HG02884 (cell line): ENCODE data around the gene HP1BP3.
"Not testable (repeated sequence)": the region's sequence is repeated elsewhere in the genome, so short reads cannot be mapped to it uniquely, and the experiment has no call there.

Experiments used
- ATAC-seq: cut with Tn5 transposase; IDR thresholded peaks from one replicate; pipeline ENCODE4 v1.9.1; 2021; ENCODE audit warnings: mild to moderate bottlenecking, moderate library complexity; ENCODE audit not compliant: unreplicated experiment

The HP1BP3 gene, protein sequence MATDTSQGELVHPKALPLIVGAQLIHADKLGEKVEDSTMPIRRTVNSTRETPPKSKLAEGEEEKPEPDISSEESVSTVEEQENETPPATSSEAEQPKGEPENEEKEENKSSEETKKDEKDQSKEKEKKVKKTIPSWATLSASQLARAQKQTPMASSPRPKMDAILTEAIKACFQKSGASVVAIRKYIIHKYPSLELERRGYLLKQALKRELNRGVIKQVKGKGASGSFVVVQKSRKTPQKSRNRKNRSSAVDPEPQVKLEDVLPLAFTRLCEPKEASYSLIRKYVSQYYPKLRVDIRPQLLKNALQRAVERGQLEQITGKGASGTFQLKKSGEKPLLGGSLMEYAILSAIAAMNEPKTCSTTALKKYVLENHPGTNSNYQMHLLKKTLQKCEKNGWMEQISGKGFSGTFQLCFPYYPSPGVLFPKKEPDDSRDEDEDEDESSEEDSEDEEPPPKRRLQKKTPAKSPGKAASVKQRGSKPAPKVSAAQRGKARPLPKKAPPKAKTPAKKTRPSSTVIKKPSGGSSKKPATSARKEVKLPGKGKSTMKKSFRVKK

DNA sequence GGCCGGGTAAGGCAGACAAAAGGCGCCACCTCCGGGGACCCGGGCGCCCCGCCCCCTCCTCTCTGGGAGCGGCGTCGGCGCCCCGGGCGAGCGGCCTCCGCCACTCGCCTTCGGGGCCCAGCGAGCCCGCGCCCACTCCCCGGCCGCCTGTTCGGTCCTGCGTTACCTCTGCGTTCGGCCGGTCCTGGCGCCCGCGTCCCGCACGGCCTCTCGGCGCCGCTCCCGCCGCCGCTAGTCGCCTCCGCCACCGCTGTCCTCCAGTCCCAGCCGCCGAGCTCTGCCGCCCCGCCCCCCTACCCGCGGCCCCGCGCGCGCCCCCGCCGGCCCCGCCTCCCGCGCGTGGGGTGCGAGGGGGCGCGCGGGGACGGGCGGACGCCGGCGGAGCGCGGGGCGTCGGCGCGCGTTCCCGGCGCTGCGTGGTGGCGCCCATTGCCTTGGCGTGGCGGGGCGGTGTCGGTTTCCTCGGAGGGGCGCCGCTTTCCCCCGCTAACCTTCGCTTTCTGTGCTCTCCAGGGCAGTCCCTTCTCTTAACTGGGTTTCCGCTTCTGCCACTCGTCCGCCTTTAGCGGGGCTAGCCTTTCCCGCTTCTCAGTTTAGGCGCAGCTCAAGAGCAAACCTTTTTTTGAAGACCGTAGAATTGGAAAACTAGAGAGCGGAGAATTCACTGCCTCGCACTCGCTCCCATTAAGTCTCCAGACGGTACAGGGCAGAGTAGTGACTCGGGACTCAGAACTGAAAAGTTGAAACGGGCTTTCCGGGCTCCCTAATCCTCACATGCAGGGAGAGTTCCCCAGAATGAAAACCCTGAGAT, at the start of gene HP1BP3:
Gene HP1BP3 (minus strand): TSS at position 279 of the 811 bp plus-strand sequence. CDS start 6,867 bp downstream, outside the sequence.
- ATAC-seq: peak; percentile 47

DNA sequence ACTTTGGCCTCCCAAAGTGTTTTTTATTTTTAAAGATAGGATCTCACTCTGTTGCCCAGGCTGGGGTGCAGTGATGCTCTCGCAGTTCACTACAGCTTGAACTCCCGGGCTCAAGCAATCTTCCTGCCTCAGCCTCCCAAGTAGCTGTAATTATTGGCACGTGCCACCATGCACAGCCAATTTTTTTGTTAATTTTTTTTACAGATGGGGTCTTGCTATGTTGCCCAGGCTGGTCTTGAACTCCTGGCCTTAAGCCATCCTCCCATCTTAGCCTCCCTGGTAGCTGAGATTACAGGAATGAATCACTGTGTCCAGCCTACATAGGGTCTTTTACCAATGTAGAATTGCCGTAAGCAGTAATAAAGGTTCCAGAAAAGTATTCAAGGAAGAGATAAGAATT, 49.1 kb upstream of the HP1BP3 start:
- ATAC-seq: no peak

DNA sequence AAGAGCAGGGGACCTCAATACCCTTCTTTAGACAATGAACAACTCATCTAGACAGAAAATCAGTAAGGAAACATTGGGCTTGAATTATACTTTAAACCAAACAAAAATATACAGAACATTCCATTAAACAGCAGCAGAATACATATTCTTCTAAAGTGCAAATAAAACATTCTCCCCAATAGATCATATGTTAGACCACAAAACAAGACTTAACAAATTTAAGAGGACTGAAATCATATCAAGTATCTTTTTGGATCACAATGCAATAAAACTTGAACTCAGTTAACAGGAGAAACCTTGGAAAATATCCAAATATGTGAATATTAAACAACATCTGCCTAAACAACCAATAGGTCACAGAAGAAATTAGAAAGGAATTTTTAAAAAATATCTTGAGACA, 47.7 kb upstream of the HP1BP3 start:
- ATAC-seq: no peak

DNA sequence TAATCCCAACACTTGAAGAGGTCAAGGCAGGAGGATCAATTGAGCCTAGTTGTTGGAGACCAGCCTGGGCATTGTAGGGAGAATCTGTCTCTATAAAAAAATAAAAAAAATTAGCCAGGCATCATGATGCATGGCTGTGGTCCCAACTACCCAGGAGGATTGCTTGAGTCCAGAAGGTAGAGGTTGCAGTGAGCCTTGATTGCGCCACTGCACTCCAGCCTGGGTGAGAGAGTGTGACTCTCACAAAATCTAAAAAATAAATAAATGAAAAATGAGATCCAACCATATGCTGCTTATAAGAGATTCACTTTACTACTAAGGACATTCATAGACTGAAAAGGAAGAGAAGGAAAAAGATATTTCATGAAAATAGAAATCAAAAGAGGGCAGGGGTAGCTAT, 47.1 kb upstream of the HP1BP3 start:
- ATAC-seq: no peak

DNA sequence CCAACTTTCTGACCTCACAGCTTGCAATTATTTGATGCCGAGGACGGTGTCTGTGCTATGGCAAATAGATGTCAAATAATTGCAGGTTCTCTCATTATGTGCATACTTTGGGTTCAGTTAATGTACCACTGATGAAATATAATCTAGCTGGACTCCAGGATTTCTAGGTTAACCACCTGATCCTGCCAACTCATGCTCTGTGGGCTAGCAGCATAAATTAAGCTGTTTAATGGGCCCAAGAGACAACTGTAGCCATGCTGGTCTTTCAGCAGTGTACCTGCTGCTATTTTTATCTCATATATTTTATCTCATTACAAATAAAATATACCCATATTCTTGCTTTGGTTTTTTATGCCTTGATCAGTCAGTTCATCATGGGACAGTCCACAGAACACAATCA, 43.3 kb upstream of the HP1BP3 start:
- no peak for ATAC-seq

DNA sequence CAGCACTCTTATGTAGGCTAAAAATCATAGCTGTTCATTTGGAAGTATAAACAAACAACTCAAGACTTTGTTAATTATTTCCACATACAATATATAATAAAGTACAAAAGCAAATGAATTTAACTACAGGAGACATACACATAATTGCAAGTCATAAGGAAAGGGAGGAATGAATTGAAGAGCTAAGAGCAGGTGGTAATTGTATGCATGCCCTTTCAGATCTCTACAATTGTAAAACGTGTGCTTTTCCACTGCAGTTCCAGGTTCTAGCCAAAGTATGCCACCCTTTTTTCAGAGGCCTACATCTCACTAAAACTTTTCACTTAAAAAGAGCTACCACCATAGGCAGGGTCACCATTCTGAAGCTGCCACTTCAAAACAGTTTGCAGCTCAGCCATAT, 42.8 kb upstream of the HP1BP3 start:
- no peak for ATAC-seq

DNA sequence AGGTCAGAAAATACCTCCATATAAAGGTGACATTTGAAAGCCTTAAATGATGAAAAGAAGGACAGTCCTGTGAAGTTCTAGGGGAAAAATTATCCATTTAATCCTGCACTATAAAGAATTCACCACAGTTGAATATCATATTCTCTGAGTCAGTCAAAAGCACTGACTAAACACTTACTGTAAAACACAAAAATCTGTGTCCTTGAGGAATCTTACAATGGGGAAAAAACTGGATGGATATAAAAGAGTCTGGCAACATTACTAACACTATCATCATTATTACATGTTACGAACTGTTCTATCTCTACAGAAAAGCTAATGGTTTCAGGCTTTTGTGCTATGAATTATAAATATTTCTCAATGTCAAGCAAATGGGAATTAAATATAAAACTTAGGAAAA, 42.4 kb upstream of the HP1BP3 start:
- ATAC-seq: no peak

DNA sequence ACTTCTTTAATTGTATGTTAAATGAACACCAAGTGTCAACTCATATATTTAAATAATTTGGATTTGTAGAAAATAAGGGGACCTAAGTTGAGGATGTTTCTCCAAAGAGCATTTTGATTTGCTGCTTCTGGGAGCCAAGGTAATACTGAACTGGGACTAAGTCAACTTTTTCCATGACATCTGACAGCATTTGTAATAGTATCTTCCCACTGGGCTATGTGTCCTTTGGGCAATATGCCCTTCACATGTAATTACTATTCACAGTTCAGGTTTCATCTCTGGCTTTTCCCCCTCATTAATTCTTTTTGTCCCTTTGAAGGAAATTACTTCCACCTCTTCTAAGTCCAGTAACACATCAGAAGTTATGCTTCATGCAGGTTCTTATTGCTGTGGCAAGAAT, 36.7 kb upstream of the HP1BP3 start:
- no peak for ATAC-seq

DNA sequence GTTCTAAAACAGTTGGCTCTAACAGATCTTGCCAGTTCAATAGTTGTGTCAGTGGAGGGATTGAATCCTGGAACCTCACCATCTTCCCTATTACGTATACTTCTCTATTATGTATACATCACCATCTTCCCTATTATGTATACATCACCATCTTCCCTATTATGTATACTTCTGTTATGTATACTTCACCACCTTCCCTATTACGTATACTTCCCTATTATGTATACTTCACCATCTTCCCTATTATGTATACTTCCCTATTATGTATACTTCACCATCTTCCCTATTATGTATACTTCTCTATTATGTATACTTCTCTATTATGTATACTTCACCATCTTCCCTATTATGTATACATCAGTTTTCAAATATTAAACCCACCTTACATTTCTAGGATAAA, 34.4 kb upstream of the HP1BP3 start:
- ATAC-seq: no peak

DNA sequence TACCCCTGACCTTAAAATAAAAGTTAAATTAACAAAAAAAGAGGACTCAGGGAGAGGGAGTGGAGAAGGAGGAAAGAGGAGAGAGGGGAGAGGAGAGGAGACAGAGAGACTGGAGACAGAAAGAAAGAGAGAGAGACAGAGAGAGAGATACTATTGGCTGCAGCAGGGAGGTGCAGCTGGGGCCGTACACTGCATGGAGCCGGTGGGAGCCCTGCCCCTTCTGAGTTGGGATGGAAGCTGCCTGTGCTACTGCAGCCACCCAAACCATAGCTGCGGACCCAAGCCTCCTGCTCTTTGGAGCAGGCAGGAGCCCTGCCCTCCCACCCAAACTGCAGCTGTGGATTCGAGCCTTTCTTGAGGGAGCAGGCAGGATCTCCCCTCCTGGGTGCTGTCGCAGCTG, 32.7 kb upstream of the HP1BP3 start:
- no peak for ATAC-seq

DNA sequence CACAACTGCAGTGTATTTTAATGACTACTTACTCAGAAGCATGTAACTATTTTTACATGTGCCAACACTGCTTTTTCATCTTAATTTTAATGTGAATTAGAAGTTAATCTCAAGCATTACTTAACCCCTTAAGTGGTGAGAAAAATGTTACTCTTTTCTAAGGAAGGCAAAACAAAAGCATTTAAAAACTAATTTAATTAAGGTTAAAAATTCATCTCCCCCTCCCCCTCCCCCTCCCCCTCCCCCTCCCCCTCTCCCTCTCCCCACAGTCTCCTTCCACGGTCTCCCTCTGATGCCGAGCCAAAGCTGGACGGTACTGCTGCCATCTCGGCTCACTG, 27.4 kb upstream of the HP1BP3 start:
- no peak for ATAC-seq

DNA sequence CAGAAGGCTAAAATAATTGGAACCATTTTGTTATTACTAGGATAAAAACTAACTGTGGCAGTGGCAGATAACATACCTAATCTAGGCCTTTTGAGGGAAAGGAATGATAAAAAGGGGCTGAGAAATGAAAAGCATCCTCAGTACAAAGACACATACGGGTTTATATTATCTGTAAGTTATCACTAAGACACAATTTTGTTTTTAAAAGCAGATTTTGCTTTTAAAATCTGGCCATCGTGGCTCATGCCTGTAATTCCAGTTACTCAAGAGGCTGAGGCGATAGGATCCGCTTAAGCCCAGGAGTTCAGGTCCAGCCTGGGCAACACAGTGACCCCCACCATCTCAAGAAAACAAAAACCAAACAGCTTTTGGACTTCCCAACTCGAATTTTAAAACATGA, 24.8 kb upstream of the HP1BP3 start:
- ATAC-seq: no peak

DNA sequence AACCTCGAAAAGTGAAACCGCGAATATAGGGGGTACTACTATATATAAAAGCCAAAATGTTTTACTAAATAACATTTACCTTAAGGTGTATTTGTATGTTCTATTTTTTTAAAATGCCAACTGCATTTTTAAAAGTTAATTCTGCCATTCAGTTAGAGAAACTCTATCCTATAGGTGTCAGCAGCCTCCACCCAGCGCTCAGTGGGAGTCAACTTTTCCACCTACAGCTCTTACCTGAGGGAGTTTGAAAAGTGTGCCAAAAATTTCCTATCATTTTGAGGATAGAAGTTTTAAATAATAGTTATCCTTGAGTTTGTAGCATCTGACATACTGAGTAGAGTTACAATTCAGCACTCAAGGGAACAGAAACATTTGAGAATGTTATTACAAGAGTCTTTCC, 6.1 kb upstream of the HP1BP3 start:
- no peak for ATAC-seq

DNA sequence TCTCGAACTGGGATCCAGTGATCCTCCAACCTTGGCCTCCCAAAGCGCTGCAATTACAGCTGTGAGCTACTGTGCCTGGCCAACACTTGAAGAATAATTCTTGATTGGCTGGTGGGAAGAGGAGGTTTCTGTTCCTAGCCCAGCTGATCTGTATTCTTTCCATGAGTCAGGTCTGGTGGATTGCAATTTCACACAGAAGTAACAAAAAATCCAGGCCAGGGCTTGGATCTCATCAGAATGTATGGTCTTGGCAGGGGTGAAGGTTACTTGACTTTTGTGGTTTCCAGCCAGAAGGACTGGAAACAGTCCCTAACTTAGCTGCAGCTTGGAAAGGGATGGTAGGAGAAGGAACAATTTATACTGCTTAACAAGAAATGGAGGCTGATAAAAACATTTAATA, 5.1 kb upstream of the HP1BP3 start:
- no peak for ATAC-seq

DNA sequence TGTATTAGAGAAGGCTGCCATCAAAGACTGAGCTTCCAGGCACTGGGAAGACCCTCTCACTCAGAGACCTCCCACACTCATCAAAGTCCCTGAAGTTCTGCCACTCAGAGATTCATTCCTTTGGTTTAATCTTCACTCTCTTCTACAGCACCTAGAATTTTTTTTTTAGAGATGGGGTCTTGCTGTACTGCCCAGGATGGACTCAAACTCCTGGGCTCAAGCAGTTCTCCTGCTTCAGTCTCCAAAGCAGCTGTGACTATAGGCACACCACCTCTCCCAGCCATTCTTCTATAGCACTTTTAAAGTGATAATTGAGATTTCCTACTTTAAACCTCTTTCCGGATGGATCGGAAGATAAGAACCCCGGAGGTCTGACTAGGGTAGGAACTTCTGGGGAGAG, 3.7 kb upstream of the HP1BP3 start:
- no peak for ATAC-seq

DNA sequence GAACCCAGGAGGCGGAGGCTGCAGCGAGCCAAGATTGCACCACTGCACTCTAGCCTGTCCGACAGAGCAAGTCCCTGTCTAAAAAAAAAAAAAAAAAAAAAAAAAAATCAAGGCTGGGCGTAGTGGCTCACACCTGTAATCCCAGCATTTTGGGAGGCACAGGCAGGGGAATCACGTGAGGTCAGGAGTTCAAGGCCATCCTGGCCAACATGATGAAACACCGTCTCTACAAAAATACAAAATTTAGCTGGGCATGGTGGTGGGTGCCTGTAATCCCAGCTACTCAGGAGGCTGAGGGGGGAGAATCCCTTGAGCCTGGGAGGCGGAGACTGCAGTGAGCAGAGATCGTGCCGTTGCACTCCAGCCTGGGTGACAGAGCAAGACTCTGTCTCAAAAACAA, 2.5 kb upstream of the HP1BP3 start:
- not testable (repeated sequence) for ATAC-seq

DNA sequence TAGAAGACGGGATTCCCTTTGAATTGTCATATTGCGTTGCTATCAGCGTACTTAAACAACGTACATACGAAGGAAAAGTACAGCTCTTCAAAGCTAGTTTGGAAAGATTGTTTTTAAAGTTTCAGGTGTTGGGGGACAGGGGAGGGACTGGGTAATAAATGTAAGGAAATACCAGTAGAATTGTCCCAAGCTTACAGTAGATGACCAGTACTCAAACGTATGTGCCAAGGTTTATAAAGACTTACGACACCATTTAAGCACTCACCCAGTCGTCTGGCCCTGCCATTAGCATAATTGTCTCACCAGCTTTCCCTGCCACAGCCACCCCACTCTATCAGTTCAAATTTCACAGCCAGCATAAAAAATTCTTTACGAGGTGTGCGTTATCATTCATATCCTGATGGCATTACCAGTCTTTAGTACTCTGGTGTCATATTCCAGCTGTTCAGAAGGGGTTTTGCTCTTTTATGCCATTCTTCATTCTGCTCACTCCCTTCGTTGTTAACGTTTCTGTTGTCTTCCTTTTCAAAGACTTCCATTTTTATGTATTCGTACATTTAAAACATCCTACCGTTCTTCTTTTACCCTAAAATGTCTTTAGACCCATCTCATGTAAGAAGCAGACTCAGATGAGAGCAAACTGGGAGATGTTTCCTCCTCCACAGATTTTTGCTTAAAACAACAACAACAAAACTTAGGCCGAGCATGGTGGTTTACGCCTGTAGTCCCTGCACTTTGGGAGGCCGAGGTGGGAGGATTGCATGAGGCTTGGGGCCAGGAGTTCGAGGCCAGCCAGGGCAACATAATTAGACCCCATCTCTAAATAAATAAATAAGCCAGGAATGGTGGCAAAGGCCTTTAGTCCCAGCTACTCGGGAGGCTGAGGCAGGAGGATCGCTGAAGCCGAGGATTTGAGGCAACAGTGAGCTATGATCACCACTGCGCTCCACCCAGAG, 1.0 kb upstream of the HP1BP3 start:
- ATAC-seq: no peak

DNA sequence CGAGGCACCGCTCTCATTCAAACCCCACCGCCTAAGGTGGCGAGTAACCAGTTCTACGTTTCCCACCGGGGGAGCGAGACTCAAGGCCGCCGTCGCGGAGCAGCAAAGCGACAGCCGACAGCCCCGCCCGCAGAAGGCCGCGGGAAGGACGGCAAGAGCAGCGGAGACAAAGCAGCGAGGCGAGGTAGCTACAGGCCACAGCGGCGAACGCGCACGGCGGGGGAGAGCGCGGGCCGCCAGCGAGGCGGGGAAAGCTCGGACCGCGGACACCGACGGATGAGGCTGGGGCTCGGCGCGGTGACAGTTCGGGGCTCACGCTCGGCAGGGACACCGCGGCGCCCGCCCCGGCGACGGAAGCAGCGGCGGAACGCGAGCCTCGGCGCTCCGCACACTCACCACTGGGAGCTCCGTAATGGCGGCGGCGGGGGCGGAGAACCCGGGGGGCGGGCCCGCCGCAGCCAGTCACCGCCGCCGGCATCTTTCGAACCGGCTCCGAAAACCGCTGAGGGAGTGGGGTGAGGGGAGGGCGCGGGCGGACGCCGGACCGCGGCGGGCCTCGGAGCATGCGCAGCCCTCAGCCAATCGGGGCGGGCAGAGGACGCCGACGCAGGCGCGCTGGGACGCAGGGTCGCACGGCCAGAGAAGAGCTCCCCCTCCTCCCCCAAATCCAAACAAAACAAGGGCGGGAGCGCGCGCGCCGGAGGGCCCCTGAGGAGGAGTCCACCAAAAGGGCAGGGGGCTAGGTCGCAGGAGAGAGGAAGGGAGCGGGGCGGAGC, 666 bp downstream of the HP1BP3 start:
- peak; percentile 69 for ATAC-seq

DNA sequence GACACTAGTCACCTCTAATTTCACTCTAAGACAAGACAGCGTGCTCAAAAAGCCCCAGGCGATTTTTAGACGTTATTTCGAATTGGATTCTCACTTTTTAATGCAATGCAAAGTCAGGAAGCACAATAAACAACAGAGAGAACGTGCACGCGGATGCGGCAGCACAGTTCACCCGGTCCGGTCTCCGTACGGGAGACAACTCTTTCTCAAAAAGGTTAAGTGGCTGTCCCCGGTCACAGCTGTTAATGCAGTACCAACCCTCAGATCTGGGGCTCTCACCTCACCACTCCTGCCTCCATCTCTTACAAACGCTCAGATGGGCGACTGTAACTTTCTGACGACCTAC, 1.2 kb downstream of the HP1BP3 start:
- ATAC-seq: no peak

DNA sequence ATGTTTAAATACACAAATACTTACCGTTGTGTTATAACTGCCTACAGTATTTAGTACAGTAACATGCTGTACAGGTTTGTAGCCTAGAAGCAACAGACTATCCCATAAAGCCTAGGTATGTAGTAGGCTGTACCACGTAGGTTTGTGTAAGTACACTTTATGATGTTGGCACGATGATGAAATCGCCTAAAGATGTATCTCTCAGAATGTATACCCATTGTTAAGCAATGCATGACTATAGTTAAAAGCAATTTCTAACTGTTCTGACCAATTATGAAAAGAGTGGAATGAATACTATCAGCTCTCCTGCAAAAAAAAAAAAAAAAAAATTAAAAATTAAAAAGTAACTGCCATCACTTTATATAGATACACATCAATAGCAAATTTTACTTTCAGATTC, 11.4 kb downstream of the HP1BP3 start:
- ATAC-seq: no peak
